Prostate gland (tissue), 2 donors: ENCODE data around the gene SMARCA4. TPM values are rescaled to one million over a fixed set of nuclear protein-coding genes. Genes with fewer than 3 reads are reported as not detected.

ENCODE experiments used
- DNase-seq: peaks from one replicate; pipeline ENCODE4 v3.0.0-alpha.2; 2019; ENCODE audit warnings: low spot score
- H3K27ac ChIP-seq, 2 donors: fragments of 200-600 bp; sonication (generic); 2 replicates each; pipeline ENCODE4 v1.5.1; 2017 to 2019
- H3K27me3 ChIP-seq: fragments of 200-600 bp; sonication (generic); replicated peaks from 2 replicates; pipeline ENCODE4 v1.5.1; 2019; ENCODE audit not compliant: insufficient read depth
- H3K36me3 ChIP-seq, 2 donors: fragments of 200-600 bp; sonication (generic); 1 replicate in 1 of 2; 2 replicates in 1 of 2; pipeline versions ENCODE4 v1.5.1 to v1.8.1; 2017 to 2019
- H3K4me1 ChIP-seq: fragments of 200-600 bp; sonication (generic); replicated peaks from 2 replicates; pipeline ENCODE4 v1.5.1; 2019
- H3K4me3 ChIP-seq, 2 donors: fragments of 200-600 bp; sonication (generic); 2 replicates each; pipeline ENCODE4 v1.5.1; 2017 to 2019
- H3K9me3 ChIP-seq: fragments of 200-600 bp; sonication (generic); 2 replicates; pipeline ENCODE4 v1.5.1; 2017
- POLR2A ChIP-seq: fragments of 450-650 bp; IDR thresholded peaks from one replicate; pipeline ENCODE4 v1.6.1; 2016; ENCODE audit warnings: antibody characterized with exemption, mild to moderate bottlenecking
- POLR2AphosphoS5 ChIP-seq: sonication (generic); formaldehyde crosslinking; IDR thresholded peaks from one replicate; pipeline ENCODE4 v1.6.1; 2017; ENCODE audit warnings: antibody characterized with exemption
- WGBS: methylation state at CpG from one replicate; pipeline ENCODE4 v1.1.5; 2018; 5-methylcytosine and 5-hydroxymethylcytosine counted together
- intact Hi-C: fragments of 100-400 bp; cut with DNase I; formaldehyde crosslinking; loops from one replicate; pipeline ENCODE4 v1.14.2; 2022
- total RNA-seq, 2 donors: library from RNA; depleted of rRNA; stranded (reverse); fragments of >200 nt; gene quantifications; one replicate each; pipeline ENCODE4 v1.1.0, GENCODE V29; 2016
- TF ChIP-seq, protein P1 (sequence below), 4 experiments: fragments of 200-600 bp in 2 of 4; fragments of 450-650 bp in 2 of 4; sonication (generic) in 2 of 4; IDR thresholded peaks; 1 replicate in 3 of 4; 2 replicates in 1 of 4; pipeline ENCODE4 v1.5.1; 2016 to 2019; ENCODE audit warnings: antibody characterized with exemption in 4 of 4, mild to moderate bottlenecking in 2 of 4, moderate library complexity in 2 of 4

SMARCA4 gene
- total RNA-seq, 2 donors from 2014 or later = 98.5 to 152 TPM

DNA sequence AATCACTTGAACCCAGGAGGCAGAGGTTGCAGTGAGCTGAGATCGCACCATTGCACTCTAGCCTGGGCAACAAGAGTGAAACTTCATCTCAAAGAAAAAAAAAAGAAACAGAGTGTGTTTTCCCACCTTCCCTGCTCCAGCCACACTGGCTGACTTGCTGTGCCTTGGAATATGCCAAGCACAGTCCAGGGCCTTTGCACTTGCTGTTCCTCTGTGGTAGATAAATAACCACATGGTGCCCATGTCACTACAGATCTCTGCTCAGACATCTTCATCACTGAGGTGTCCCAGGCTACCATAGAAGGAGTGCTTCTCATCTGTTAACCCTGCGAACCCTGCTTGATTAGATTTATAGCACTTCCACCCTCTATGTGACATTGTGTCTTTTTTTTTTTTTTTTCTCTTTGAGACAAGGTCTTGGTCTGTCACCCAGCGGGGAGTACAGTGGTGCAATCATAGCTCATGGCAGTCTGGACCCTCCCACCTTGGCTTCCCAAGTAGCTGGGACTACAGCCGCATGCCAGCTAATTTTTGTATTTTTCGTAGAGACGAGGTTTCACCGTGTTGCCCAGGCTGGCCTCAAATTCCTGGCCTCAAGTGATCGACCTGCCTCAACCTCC, 10.4 kb downstream of the SMARCA4 start:
- H3K27me3 ChIP-seq = no peaks in the 10 kb centered on the region
- H3K4me1 ChIP-seq = no peaks in the 10 kb centered on the region
- H3K36me3 ChIP-seq = no peaks in the 10 kb centered on the region
- intact Hi-C loops = no loop called here
- no peak overlapping the region for H3K27ac ChIP-seq
- no peaks in the 10 kb centered on the region for H3K9me3 ChIP-seq
- 92% methylated on average over 8 of the region's 8 CpGs for WGBS
- no peak for DNase-seq
- H3K4me3 ChIP-seq = no peak overlapping the region
- no peak for TF ChIP-seq POLR2A
- TF ChIP-seq, protein P1, sequence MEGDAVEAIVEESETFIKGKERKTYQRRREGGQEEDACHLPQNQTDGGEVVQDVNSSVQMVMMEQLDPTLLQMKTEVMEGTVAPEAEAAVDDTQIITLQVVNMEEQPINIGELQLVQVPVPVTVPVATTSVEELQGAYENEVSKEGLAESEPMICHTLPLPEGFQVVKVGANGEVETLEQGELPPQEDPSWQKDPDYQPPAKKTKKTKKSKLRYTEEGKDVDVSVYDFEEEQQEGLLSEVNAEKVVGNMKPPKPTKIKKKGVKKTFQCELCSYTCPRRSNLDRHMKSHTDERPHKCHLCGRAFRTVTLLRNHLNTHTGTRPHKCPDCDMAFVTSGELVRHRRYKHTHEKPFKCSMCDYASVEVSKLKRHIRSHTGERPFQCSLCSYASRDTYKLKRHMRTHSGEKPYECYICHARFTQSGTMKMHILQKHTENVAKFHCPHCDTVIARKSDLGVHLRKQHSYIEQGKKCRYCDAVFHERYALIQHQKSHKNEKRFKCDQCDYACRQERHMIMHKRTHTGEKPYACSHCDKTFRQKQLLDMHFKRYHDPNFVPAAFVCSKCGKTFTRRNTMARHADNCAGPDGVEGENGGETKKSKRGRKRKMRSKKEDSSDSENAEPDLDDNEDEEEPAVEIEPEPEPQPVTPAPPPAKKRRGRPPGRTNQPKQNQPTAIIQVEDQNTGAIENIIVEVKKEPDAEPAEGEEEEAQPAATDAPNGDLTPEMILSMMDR (IDR thresholded peaks at IDR 0.05) = no peak
- TF ChIP-seq POLR2AphosphoS5 = no peak

DNA sequence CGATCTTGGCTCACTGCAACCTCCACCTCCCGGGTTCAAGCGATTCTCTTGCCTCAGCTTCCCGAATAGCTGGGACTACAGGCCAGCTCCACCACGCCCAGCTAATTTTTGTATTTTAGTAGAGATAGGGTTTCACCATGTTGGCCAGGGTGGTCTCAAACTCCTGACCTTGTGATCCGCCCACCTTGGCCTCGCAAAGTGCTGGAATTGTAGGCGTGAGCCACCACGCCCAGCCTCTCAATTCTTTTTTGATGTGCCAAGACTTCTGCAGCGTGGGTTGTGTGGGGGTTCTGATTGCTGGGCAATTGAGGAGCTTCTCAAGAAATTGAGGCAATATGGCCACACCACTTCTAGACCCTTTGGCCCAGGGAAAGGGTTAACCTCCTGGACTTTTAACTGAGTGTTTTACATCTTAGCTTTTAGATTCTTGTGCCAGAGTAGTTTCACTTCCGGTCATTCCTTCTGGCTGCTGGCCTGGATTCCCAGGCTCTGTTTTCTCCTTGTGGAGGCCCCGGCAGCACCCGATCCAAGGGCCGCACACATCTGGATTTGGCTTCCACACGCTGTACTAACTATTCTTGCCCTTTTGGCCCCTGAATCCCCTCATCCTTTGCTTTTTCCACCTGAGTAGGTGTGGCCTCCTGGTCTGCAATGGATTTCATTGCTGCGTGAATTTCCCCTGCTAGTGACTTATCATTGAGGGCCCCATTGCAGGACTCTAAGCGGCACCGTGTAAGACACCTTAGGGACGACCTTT, 14.7 kb downstream of the SMARCA4 start:
- Histone ChIP-seq H3K4me1 (no peaks in the 10 kb centered on the region), H3K27me3 (no peaks in the 10 kb centered on the region), H3K9me3 (no peaks in the 10 kb centered on the region), H3K4me3 (no peak overlapping the region), H3K36me3 (no peaks in the 10 kb centered on the region), H3K27ac (peak overlapping the region; percentile 25 to 53)
- TF ChIP-seq POLR2A (no peak), POLR2AphosphoS5 (peak; percentile 16)
- TF ChIP-seq, protein P1 (IDR thresholded peaks at IDR 0.05) = no peak
- no peak for DNase-seq
- WGBS = 69% methylated on average over 19 of the region's 19 CpGs
- intact Hi-C loops = no loop called here

- TF ChIP-seq POLR2A (no peak), POLR2AphosphoS5 (no peak)
- TF ChIP-seq, protein P1 (IDR thresholded peaks at IDR 0.05) = no peak
- peak overlapping the region; percentile 25 to 53 for H3K27ac ChIP-seq
- intact Hi-C loops = no loop called here
- no peaks in the 10 kb centered on the region for H3K36me3 ChIP-seq
- no peaks in the 10 kb centered on the region for H3K9me3 ChIP-seq
- 73% methylated on average over 19 of the region's 19 CpGs for WGBS
- no peak overlapping the region for H3K4me3 ChIP-seq
- no peaks in the 10 kb centered on the region for H3K27me3 ChIP-seq
- H3K4me1 ChIP-seq = no peaks in the 10 kb centered on the region
- DNase-seq = no peak
Measured at GRCh38 chr19:10976131-10976892, 15.5 kb downstream of the SMARCA4 start.

- no peak for TF ChIP-seq POLR2AphosphoS5
- TF ChIP-seq POLR2A = no peak
- TF ChIP-seq, protein P1 (IDR thresholded peaks at IDR 0.05) = no peak
- H3K27me3 ChIP-seq = no peaks in the 10 kb centered on the region
- no peak overlapping the region for H3K4me3 ChIP-seq
- DNase-seq = no peak
- H3K27ac ChIP-seq = no peak overlapping the region
- WGBS = 93% methylated on average over 5 of the region's 5 CpGs
- intact Hi-C loops = no loop called here
- H3K9me3 ChIP-seq = no peaks in the 10 kb centered on the region
- no peaks in the 10 kb centered on the region for H3K36me3 ChIP-seq
- H3K4me1 ChIP-seq = no peaks in the 10 kb centered on the region
Measured at GRCh38 chr19:10977742-10978092, 16.9 kb downstream of the SMARCA4 start.
